Omental fat pad (tissue), 4 donors: ENCODE results near the gene CLASRP. TPM values are rescaled to one million over a fixed set of nuclear protein-coding genes. Genes with fewer than 3 reads are reported as not detected.

Experiments
- ATAC-seq: fragments of 150-250 bp; one replicate; pipeline ENCODE4 v1.9.1; 2016; ENCODE audit warnings: mild to moderate bottlenecking, moderate library complexity; ENCODE audit not compliant: low FRiP score
- DNase-seq: peaks from one replicate; pipeline ENCODE4 v3.0.0-alpha.2; 2019; ENCODE audit warnings: low spot score
- total RNA-seq, 4 donors: library from RNA; depleted of rRNA; stranded (reverse); fragments of >200 nt; gene quantifications; one replicate each; pipeline ENCODE4 v1.1.0, GENCODE V29; 2016
- TF ChIP-seq, protein P1 (sequence below), 3 donors: fragments of 450-650 bp; IDR thresholded peaks; one replicate each; pipeline ENCODE4 v1.5.1; 2016 to 2017; ENCODE audit warnings: antibody characterized with exemption in 3 of 3, mild to moderate bottlenecking in 3 of 3, moderate library complexity in 2 of 3

CLASRP gene
- total RNA-seq, 4 donors from 2014 or later: 49.3 to 78.2 (median 73.4) TPM

DNA sequence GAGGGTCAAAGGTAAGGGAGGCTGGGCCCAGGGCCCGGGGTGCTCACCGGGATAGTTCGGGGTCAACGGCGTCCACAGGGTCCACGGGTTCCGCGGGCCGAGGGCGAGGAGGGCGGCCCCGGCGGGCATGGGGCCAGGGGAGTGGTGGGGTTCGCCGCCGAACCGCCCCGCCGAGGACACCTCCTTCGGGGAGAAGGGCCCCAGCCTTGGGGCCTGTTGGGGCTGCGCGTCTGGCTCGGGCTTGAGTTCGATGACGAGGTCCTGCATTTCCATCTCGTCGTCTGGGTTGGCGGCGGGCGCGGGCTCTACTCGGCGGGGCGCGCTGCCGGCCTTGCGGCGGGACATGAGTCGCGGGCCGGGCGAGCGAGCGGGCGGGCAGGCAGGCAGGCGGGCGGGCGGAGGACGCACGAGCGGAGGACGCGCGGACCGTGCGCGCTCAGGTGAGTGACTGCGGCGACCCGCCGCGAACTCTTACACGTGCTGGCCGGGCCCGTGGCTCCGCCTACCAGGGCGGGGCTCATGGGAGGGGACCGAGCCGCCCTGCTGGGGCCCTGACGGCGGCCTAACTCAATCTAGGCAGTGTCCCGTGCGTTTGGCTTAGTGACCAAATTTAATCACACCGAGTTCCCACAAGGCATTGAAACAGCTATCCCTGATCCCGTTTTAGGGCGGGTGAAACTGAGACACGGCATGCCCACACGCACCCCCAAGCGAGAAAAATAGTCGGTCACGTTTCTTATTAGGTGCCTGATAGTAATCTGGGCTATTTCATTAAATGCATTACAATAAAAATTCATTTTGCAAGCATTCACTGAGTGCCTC lies 37.4 kb downstream of the CLASRP start, which contains the start of gene ZNF296:
TSS of gene ZNF296 (minus strand) at position 450 of the 822 bp plus-strand sequence. CDS start at position 345, 105 bp downstream.
- DNase-seq (no peak), ATAC-seq (peak; percentile 54)

DNA sequence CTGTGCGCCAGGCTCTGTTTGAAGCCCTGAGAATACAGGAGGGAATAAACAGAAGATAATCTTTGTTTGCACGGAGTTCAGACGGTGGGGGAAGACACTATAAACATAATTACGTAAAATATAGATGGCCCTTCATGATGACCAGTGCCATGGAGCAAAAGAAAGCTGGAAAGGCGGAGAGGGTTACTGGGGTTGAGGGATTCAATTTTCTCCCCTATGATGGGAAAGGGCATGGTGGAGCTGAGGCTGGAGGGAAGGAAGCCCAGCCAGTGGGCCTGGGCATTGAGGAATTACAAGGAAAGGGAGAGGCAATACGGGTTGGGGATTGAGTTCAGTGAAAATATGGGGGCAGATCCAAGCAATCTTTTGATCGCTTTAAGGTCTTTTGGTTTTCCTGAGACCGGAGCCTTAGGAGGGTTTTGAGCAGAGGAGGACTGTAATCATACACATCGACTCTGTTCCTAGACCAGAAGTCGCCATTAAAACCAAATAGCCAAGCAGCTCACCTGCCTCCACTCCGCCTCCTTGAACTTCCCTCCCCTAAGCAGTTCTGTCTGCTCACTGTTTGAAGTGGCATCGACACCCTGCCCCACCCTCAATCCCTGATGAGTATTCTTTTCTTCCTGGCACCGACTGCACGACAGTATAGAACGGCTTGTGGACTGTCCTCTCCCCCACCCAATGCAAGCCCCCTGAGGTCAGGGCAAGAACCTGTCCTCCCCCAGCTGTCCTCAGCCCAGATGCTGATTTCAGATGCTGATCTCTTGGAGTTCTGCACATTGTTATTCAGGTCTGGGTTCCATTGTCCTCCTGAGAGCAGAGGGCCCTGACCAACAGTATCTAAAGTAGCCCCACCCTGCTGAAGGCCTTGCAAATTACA lies 38.2 kb downstream of the CLASRP start:
- TF ChIP-seq, protein P1, sequence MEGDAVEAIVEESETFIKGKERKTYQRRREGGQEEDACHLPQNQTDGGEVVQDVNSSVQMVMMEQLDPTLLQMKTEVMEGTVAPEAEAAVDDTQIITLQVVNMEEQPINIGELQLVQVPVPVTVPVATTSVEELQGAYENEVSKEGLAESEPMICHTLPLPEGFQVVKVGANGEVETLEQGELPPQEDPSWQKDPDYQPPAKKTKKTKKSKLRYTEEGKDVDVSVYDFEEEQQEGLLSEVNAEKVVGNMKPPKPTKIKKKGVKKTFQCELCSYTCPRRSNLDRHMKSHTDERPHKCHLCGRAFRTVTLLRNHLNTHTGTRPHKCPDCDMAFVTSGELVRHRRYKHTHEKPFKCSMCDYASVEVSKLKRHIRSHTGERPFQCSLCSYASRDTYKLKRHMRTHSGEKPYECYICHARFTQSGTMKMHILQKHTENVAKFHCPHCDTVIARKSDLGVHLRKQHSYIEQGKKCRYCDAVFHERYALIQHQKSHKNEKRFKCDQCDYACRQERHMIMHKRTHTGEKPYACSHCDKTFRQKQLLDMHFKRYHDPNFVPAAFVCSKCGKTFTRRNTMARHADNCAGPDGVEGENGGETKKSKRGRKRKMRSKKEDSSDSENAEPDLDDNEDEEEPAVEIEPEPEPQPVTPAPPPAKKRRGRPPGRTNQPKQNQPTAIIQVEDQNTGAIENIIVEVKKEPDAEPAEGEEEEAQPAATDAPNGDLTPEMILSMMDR (IDR thresholded peaks at IDR 0.05): no peak
- no peak for DNase-seq
- no peak for ATAC-seq

More for the DNA sequence above, 37.4 kb downstream of the CLASRP start, which contains the start of gene ZNF296:
- TF ChIP-seq, protein P1 (IDR thresholded peaks at IDR 0.05): no peak

DNA sequence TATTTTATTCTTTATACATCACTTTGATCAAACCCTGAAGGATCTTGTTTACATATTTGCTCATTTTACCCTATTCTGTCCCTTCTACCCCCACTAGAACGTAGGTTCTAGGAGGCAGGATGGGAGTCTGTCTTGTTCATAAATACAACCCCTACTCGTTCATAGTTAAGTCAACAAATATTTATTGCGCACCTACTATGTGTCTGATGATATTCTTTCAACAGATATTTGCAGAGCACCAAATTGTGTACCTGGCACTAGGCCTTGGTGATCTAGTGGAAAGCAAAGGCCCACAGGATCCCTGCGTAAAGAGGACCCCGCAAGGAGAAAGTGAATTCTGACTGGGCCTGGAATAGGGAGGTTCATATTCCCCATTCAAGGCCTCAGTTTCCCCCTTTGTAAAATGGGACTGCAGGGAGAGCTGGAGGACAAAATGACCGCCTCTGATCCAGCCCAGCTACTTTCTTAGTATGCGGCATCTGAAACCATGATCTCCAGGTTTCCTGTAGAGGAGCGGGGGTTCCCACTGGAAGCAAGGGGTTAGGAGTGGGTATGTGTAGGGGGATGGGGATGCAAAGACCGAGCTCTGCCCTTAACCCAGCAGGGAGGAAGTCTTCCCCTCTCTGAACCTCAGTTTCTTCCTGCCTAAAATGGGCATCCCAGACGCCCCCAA lies 39.7 kb downstream of the CLASRP start:
- no peak for DNase-seq
- TF ChIP-seq, protein P1 (IDR thresholded peaks at IDR 0.05): no peak
- ATAC-seq: peak; percentile 16

DNA sequence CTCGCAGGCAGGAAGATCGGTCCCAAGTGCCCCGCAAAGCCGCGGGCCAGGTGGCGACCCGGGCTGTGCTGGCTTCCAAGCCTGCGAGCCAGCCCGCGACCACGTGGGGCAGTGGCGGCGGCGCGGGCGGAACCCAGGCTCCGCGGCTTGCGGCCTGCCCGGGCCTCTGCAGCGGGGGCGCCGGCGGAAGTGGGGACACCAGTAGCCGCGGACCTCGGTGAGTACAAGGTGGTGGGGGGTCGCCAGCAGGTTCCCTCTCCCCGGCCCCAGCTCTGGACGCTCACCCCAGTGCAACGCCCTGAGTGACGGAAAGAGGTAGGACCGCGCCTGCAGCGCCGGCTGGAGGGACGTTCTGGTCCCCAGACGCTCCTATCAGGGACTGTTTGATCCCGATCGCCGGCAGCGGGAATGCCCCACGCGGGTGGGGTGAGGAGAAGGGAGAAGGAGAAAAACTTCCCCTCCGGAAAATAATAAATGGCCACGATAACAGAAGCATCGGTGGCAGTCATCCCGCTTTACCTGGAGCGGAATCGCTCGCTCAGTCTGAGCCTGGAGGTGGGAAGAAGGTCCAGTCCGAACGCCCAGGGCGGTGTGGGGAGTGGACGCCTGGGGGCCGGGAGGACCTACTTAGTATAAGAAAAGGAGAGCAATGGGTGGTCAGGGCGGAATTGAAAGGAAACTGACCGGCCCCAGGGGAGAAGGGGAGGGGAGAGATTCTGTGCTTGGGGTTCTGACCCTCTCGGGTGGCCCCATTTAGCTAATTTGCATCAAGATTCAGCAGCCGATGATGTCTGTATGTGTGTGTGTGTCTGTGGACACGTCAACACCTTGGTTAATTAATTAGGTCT lies 40.4 kb downstream of the CLASRP start, which contains the start of gene GEMIN7:
TSS of gene GEMIN7 (plus strand) at position 198 of the 848 bp plus-strand sequence. CDS start 10,855 bp downstream, outside the sequence.
- TF ChIP-seq, protein P1 (IDR thresholded peaks at IDR 0.05): no peak
- peak; percentile 68 for ATAC-seq
- no peak for DNase-seq

DNA sequence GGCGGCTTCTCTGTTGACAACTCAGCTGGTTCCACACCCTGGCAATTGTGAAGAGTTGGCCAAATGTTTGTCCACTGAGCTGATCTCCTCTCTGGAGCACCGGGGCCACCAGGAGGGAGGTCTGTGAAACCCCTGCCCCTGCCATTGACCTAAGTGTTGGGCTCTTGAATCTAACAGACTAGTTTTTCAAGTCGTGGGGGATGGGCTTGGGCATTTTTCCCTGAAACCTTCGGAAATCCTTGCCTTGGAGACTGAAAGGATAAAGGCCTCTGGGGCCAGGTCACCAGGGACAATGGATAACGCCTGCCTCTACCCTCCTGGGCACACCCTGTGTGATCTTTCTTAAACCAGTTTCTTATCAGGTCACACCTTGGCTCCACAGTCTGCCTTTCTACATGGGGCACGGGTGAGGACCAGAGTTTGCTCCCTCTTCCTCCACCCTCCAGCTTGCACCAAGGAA lies 41.1 kb downstream of the CLASRP start:
- TF ChIP-seq, protein P1 (IDR thresholded peaks at IDR 0.05): no peak
- ATAC-seq: no peak
- no peak for DNase-seq

DNA sequence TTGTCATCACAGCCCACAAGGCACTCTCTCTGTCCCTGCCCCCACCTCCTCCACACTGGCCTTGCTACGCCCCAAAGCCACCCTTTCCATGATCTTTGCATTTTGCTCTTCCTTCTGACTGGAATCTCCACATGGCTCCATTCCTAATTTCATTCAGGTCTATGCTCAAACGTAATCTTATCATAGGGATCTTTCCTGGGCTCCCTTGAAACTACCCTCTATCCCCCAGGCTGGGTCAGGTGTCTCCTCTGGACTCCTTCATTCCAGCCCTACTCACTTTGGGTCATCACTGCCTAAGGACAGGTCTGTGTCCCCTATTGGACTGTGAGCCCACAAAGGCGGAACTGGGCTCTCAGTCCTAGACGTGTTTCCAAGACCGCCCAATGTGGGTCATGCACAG lies 43.3 kb downstream of the CLASRP start:
- ATAC-seq: no peak
- TF ChIP-seq, protein P1 (IDR thresholded peaks at IDR 0.05): no peak
- DNase-seq: no peak
